GM18507 (cell line): ENCODE data around the gene ESR2.
"Not testable (repeated sequence)": the region's sequence is repeated elsewhere in the genome, so short reads cannot be mapped to it uniquely, and the experiment has no call there.

Experiments used
- DNase-seq: peaks from one replicate; pipeline ENCODE4 v3.0.0; 2011; ENCODE audit warnings: low read depth; ENCODE audit not compliant: insufficient read length; ENCODE audit errors: extremely low spot score
- FAIRE-seq: peaks from 2 replicates; lab custom pipeline; 2011; peaks lifted over from hg19 to GRCh38; lab: Jason Lieb, UNC

Gene ESR2

DNA sequence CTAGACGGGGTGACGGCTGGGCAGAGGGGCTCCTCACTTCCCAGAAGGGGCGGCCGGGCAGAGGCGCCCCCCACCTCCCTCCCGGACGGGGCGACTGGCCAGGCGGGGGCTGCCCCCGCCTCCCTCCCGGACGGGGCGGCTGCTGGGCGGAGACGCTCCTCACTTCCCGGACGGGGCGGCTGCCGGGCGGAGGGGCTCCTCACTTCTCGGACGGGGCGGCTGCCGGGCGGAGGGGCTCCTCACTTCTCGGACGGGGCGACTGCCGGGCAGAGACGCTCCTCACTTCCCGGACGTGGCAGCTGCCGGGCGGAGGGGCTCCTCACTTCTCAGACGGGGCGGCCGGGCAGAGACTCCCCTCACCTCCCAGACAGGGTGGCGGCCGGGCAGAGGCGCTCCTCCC is 111.3 kb downstream of the ESR2 start:
- FAIRE-seq, DNase-seq: not testable (repeated sequence)

DNA sequence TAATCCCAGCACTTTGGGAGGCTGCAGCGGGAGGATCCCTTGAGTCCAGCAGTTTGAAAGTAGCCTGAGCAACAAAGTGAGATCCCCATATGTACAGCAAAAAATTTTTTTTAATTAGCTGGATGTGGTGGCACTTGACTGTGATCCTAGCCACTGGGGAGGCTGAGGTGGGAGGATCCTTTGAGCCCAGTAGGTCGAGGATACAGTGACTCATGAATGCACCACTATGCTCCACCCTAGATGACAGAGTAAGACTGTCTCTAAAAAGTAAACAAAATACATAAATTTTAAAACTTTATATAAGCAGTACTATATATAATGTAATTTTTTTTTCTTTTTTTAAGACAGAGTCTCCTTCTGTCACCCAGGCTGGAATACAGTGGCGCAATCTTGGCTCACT is 115.4 kb downstream of the ESR2 start:
- DNase-seq (no peak), FAIRE-seq (no peak)

DNA sequence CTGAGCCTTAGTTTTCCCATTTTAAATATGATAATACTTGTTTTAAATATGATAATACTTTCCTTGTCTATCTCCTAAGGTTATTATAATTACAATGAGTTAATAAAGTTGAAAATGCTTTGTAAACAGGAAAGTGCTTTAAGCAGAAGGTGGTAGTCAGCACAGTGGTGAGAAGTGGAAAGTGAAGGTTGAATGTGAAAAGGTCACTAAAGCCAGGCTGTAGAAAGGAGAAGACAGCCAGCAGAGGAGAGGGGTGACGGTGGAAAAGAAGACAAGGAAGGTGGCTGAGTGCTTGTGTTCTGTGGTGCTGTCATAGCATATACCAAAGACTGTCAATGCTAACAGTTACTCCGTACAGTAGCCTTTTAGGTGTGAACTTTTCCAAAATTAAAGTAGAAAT is 117.8 kb downstream of the ESR2 start:
- no peak for FAIRE-seq

GRCh38 chr14:64174922-64175782 is 119.0 kb downstream of the ESR2 start:
- DNase-seq, result no peak
- FAIRE-seq, result peak; percentile 12

More for the DNA sequence above, 117.8 kb downstream of the ESR2 start:
- no peak for DNase-seq

DNA sequence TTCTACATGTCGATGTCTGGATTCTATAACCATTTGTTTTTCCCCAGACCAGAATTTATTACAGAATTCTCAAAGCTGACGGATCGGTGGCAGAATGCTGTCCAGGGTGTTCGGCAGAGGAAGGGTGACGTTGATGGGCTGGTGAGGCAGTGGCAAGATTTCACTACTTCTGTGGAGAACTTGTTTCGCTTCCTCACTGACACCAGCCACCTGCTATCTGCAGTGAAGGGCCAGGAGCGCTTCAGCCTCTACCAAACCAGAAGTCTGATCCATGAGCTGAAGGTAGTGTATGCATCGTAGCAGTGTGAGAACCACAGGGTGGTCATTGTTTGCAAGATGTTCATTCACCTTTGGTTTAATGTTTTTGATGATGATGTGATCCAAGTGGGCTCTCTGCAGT is 124.0 kb downstream of the ESR2 start:
- DNase-seq (no peak), FAIRE-seq (no peak)

DNA sequence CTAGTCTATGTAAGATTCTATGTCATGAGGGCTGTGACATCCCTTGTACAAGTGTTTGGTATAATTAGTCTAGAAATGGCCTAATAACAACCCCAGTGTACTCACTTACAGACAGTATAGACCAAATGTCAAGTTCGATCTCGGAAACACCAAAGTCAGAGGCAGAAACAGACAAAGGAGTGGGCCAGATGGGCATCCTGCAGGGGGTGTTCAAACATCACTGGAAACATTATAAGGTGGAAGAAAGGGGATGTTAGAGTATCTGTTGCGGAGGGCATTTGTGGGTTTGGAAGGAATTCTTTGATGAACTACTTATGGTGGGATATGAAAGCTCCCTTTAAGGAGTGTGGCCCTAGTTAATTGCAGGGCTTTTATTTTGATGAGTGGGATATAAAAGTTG is 134.6 kb downstream of the ESR2 start:
- DNase-seq (no peak), FAIRE-seq (no peak)

GRCh38 chr14:64158608-64159007 is 135.6 kb downstream of the ESR2 start:
- no peak for FAIRE-seq
- no peak for DNase-seq

DNA sequence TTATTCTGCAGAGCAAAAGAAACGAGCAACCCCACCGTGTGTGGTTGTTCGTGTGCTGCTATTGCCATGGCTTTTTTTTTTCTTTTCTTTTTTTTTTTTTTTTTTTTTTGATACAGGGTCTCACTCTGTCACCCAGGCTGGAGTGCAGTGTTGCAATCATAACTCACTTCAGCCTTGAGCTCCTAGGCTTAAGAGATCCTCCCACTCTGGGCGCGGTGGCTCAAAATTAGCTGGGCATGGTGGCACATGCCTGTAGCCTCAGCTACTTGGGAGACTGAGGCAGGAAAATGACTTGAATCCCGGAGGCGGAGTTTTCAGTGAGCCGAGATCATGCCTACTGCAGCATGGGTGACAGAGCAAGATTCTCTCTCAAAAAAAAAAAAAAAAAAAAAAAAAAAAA is 144.2 kb downstream of the ESR2 start:
- FAIRE-seq (no peak), DNase-seq (no peak)

DNA sequence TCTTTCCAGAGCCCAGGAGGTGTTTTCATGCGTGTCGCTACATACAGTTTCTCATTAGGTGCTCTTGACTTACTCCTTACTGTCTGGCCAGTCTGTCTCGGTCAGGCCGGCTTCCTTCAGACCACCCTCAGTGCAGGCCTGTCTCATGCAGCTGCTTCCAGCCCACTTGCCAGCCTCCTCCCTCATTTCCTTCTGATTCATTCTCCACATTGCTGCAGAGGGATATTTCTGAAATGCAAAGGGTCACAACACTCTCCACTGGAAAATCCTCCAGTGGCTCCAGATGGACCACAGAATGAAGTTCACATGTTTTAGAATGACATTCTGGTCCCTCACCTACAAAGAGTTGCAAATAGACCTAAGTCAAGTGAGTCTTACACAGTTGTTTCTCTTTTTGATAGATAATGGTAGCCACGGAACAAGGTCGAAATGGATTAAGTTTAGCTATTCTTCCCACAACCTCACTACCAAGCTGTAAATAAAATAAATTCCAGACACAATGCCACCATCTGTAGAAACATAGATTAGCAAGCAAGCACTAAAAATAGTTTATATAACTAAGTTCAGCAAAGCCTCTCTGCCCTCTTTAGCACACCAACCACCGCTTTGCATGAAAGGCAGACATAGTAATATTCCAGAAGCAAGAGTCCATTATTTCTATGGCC is 146.9 kb downstream of the ESR2 start:
- DNase-seq (no peak), FAIRE-seq (no peak)

GRCh38 chr14:64137657-64138290 is 156.4 kb downstream of the ESR2 start:
- FAIRE-seq, result no peak
- DNase-seq, result no peak

DNA sequence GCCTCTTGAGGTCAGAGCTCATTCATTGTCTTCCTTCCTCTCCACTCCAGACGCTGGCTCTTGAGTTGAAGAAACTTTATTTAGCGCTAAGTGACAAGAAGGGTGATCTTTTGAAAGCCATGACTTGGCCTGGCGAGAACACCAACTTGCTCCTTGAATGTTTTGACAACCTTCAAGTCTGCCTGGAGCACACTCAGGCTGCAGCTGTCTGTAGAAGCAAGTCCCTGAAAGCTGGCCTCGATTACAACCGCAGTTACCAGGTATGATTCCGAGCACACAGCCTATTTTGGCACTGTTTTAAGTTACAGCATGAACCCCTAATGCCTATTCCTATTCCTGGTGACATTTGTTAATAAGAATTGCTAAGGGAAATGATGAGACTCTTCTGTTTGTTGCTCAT is 167.6 kb downstream of the ESR2 start:
- DNase-seq (no peak), FAIRE-seq (no peak)

DNA sequence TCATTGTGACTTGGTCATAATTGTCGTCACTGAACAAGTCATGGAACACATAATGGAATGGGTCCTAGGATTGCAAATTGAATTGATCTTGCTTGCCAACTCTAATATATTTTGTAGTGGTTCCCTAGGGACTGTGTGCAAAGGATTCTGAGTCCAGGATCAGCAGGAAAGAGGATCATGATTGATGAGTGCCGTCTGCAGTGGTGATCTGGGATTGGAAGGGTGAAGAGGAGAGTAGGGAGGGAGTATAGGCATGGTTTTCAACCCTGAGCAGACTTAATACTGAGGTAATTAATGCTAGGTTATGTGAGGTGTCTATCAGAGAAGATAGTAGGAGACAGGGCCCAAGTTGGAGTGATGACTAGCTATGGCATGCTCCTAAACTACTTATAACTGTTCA is 168.9 kb downstream of the ESR2 start:
- FAIRE-seq (no peak), DNase-seq (no peak)

DNA sequence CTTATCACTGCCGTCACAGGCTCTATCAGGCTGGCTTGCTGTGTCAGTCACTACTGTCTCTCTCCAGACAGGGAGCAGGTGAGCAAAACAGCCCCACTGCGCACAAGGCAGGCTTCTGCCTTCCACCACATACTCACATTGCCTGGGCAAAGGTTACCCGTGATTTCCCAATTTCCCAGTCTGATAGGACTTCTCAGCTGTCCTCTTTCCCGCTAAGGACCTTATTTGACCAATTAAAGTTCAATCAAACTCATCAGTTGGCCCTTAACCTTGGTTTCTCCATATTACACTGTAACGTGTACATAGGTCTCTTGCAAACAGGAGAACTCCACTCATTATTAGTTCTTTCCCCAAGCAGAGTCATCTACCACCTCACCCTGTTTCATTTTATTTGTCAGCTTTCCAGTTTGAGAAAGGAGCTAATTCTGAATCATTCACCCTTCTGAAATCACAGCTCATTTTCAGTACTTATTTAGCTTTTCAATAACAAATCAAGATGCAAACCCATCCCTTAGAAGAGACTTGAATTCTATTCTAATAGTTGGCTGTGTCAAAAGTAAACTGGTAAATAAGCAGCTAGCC is 170.8 kb downstream of the ESR2 start:
- no peak for DNase-seq
- FAIRE-seq, result no peak

- DNase-seq (no peak), FAIRE-seq (no peak)
Measured at GRCh38 chr14:64119980-64120379, 174.2 kb downstream of the ESR2 start.

- FAIRE-seq (no peak), DNase-seq (no peak)
Measured at GRCh38 chr14:64119500-64119899, 174.7 kb downstream of the ESR2 start.

DNA sequence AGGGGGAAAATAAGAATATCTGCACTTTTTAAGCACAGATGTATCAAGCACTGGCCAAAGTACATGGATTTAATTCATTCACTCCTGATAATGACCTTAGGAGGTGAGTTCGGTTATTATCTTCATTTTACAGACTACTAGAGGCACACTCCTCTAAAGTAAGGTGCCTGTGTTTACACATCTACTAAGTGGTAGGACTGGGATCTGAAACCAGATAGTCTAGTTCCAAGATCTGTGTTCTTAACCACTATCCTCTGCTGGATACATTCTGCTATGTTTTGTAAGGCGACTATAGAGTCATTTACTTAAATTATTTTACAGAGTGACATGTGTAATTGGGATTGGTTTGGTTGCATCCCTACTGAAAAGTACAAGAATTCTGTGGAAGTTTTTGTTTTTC is 175.3 kb downstream of the ESR2 start:
- FAIRE-seq, result no peak
- no peak for DNase-seq

- FAIRE-seq, DNase-seq: not testable (repeated sequence)
Measured at GRCh38 chr14:64118403-64118742, 175.8 kb downstream of the ESR2 start.

- FAIRE-seq, result no peak
Measured at GRCh38 chr14:64117671-64118402, 176.3 kb downstream of the ESR2 start.

GRCh38 chr14:64115401-64115800 is 178.8 kb downstream of the ESR2 start:
- FAIRE-seq (no peak), DNase-seq (no peak)

More at GRCh38 chr14:64117671-64118402, 176.3 kb downstream of the ESR2 start:
- DNase-seq, result no peak

DNA sequence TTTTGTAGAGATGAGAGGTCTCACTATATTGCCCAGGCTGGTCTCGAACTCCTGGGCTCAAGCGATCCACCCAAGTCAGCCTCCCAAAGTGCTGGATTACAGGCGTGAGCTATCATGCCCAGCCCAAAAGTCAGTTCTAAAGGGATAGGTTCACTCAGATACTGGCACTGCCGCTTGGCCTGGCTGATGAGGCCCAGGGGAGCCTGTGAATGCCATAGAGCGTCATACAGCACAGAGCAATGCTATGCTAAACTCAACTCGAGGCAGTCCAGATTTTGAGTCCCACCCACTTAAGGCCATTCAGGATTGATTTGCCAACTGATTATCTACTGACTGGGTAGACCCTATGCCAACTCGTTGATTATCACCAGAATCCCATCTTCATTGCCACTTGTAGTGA is 179.4 kb downstream of the ESR2 start:
- FAIRE-seq (no peak), DNase-seq (no peak)
